Testis (tissue), 3 donors: ENCODE data around the gene MFSD6. TPM values are rescaled to one million over a fixed set of nuclear protein-coding genes. Genes with fewer than 3 reads are reported as not detected.

Experiments used
- DNase-seq: peaks from one replicate; pipeline ENCODE4 v3.0.0-alpha.2; 2019
- H3K27ac ChIP-seq, 2 donors: fragments of 200-600 bp; sonication (generic); one replicate each; pipeline ENCODE4 v1.5.1; 2019
- H3K27me3 ChIP-seq: fragments of 200-600 bp; sonication (generic); one replicate; pipeline ENCODE4 v1.5.1; 2019
- H3K36me3 ChIP-seq: fragments of 200-600 bp; sonication (generic); one replicate; pipeline ENCODE4 v1.5.1; 2017; ENCODE audit warnings: low read depth; ENCODE audit errors: missing control alignments
- H3K4me1 ChIP-seq: fragments of 200-600 bp; sonication (generic); one replicate; pipeline ENCODE4 v1.5.1; 2019
- H3K4me3 ChIP-seq, 2 donors: fragments of 200-600 bp; sonication (generic); one replicate each; pipeline ENCODE4 v1.5.1; 2017 to 2019
- H3K9me3 ChIP-seq: fragments of 200-600 bp; sonication (generic); one replicate; pipeline ENCODE4 v1.5.1; 2017
- CTCF ChIP-seq, 3 experiments: fragments of 450-650 bp in 2 of 3; fragments of 200-600 bp in 1 of 3; sonication (generic) in 1 of 3; IDR thresholded peaks; one replicate each; pipeline ENCODE4 v1.5.1; 2016 to 2019; ENCODE audit warnings: antibody characterized with exemption in 3 of 3, mild to moderate bottlenecking in 2 of 3, moderate library complexity in 1 of 3
- POLR2A ChIP-seq: fragments of 450-650 bp; IDR thresholded peaks from one replicate; pipeline ENCODE4 v1.6.1; 2017; ENCODE audit warnings: antibody characterized with exemption, mild to moderate bottlenecking, moderate library complexity
- WGBS, 2 donors: methylation state at CpG; one replicate each; pipeline ENCODE4 v1.1.5; 2018; 5-methylcytosine and 5-hydroxymethylcytosine counted together
- intact Hi-C: fragments of 100-400 bp; cut with DNase I; formaldehyde crosslinking; loops from one replicate; pipeline ENCODE4 v1.15.1; 2023; ENCODE audit warnings: low total_unique reads
- polyA plus RNA-seq: library from polyadenylated mRNA; stranded (reverse); fragments of 350-450 nt; fragmentation: Illumina TruSeq; extraction: RNeasy Lipid Tissue Mini Kit (QIAGEN cat#74804); gene quantifications from one replicate; pipeline ENCODE4 v1.2.3, GENCODE V29; 2014; ENCODE audit warnings: low read depth, low replicate concordance; ENCODE audit not compliant: insufficient read depth
- total RNA-seq, 2 donors: library from RNA; depleted of rRNA; stranded (reverse); fragments of >200 nt; gene quantifications; one replicate each; pipeline ENCODE4 v1.2.3, GENCODE V29; 2016

MFSD6 gene
- total and polyA plus RNA-seq, 3 donors from 2014 or later = 15.0 to 47.3 (median 29.9) TPM

- DNase-seq = no peak
- H3K4me1 ChIP-seq = no peaks in the 10 kb centered on the region
- H3K27ac ChIP-seq = no peak overlapping the region
- intact Hi-C loops = no loop called here
- 80 to 90% methylated on average over 2 of the region's 2 CpGs for WGBS, 2 donors
- no peaks in the 10 kb centered on the region for H3K9me3 ChIP-seq
- no peak overlapping the region for H3K4me3 ChIP-seq
- H3K36me3 ChIP-seq = no peaks in the 10 kb centered on the region
- TF ChIP-seq POLR2A (no peak), CTCF (IDR thresholded peaks at IDR 0.05) (no peak)
- no peaks in the 10 kb centered on the region for H3K27me3 ChIP-seq
Observed at GRCh38 chr2:190435031-190435670, 27.0 kb downstream of the MFSD6 start.

- 96 to 97% methylated on average over 5 of the region's 5 CpGs for WGBS, 2 donors
Observed at GRCh38 chr2:190436557-190436956, 28.4 kb downstream of the MFSD6 start.

DNA sequence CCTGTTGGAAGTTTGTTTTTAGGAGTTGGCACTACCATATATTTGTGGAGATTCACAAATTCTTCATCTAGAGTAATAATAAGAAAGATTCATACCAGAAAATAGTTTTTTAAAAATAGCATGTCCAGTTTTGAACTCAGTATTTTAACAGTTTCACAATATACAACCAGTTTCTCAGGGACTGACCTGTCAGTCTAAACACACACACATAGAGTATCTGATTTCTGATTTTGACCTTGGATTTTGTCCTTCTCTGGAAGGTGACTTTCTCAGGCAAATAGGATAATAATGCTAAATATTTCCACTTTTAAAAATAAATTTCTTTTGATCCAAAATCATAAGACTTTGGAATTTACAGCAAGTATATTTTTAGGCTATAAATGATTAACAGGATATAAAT is 32.0 kb downstream of the MFSD6 start:
- peaks cover 10% of the 10 kb centered on the region for H3K4me1 ChIP-seq
- no peaks in the 10 kb centered on the region for H3K9me3 ChIP-seq
- no peak for DNase-seq
- H3K4me3 ChIP-seq = no peak overlapping the region
- no peaks in the 10 kb centered on the region for H3K27me3 ChIP-seq
- H3K36me3 ChIP-seq = no peaks in the 10 kb centered on the region
- intact Hi-C loops = no loop called here
- no peak for TF ChIP-seq POLR2A
- TF ChIP-seq CTCF (IDR thresholded peaks at IDR 0.05) = no peak
- H3K27ac ChIP-seq = no peak overlapping the region

More at GRCh38 chr2:190436557-190436956, 28.4 kb downstream of the MFSD6 start:
- intact Hi-C loops = no loop called here
- no peaks in the 10 kb centered on the region for H3K27me3 ChIP-seq
- TF ChIP-seq CTCF (IDR thresholded peaks at IDR 0.05) (no peak), POLR2A (no peak)
- DNase-seq = no peak
- H3K4me3 ChIP-seq = no peak overlapping the region
- no peaks in the 10 kb centered on the region for H3K36me3 ChIP-seq
- H3K4me1 ChIP-seq = no peaks in the 10 kb centered on the region
- H3K9me3 ChIP-seq = no peaks in the 10 kb centered on the region
- H3K27ac ChIP-seq = no peak overlapping the region

DNA sequence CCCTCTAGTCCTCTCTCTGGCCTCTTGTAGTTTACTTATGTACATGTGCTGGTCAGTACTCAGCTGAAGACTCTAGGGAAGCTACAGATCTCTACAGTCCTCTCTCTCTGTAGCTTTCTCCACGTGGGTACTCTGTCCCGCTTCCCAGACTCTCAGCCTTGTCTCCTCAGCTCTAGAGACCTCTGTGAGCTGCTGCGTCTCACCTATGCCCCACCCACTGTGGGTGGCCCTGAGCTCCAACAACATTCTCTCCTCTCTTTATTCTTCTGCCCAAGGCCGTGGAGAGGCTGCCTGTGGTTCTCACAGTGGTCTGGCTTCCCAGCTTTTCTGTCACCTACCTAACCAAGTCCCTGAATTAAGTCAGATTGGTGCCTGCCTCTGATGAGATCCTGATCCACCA is 33.4 kb downstream of the MFSD6 start:
- intact Hi-C loops = no loop called here
- H3K27me3 ChIP-seq = no peaks in the 10 kb centered on the region
- H3K9me3 ChIP-seq = no peaks in the 10 kb centered on the region
- DNase-seq = no peak
- H3K36me3 ChIP-seq = no peaks in the 10 kb centered on the region
- no peak overlapping the region for H3K4me3 ChIP-seq
- WGBS, 2 donors = 72 to 74% methylated on average over 4 of the region's 4 CpGs
- H3K27ac ChIP-seq = no peak overlapping the region
- H3K4me1 ChIP-seq = peaks cover 10% of the 10 kb centered on the region
- TF ChIP-seq CTCF (IDR thresholded peaks at IDR 0.05) = no peak
- no peak for TF ChIP-seq POLR2A

- Histone ChIP-seq H3K27ac (no peak overlapping the region), H3K4me3 (no peak overlapping the region), H3K27me3 (no peaks in the 10 kb centered on the region), H3K9me3 (no peaks in the 10 kb centered on the region), H3K4me1 (peaks cover 15% of the 10 kb centered on the region), H3K36me3 (no peaks in the 10 kb centered on the region)
- DNase-seq = no peak
- 77 to 84% methylated on average over 2 of the region's 2 CpGs for WGBS, 2 donors
- intact Hi-C loops = no loop called here
- TF ChIP-seq CTCF (IDR thresholded peaks at IDR 0.05) (no peak), POLR2A (no peak)
Observed at GRCh38 chr2:190443055-190443454, 34.9 kb downstream of the MFSD6 start.
